ENCODE results near the gene MFSD11. TPM values are rescaled to one million over a fixed set of nuclear protein-coding genes. Genes with fewer than 3 reads are reported as not detected.

Gene MFSD11
- total RNA-seq, 1 experiment from 2014 or later = 24.9 TPM

- intact Hi-C loops (cut with micrococcal nuclease) = no loop called here
- ChIA-PET CTCF (no interaction called here), RAD21 (ENCODE audit: low non-redundant PET in 1 of 2, low total read pairs in 2 of 2, uncharacterized antibody in 2 of 2, unreplicated experiment in 2 of 2) (no interaction called here), POLR2A (interaction anchor here (0.6 to 1.2 kb wide), 2 partner anchors 11 to 172 kb away, joined by 3 to 4 read pairs; no protein-coding TSS in a partner anchor)
- peak overlapping the region; percentile 92; the same call in 1 of the 2 replicates for H3K27ac ChIP-seq (ENCODE audit: low read depth, low read length)
- H3K4me3 ChIP-seq (replicated peaks in 1 of 2; ENCODE audit: low read depth in 1 of 2, low read length in 2 of 2) = peak overlapping the region in 1 of 2 experiments; percentile 71; a peak in 2 of 4 replicates
- H3K27me3 ChIP-seq (ENCODE audit: insufficient read depth, low read length) = no peaks in the 10 kb centered on the region
- TF ChIP-seq POLR2AphosphoS5 (IDR thresholded peaks at IDR 0.05; ENCODE audit: low read depth, low read length) = peak; percentile 40
- TF ChIP-seq SIN3A (IDR thresholded peaks at IDR 0.05; ENCODE audit: low read depth) = peak; percentile 19; the same call in 1 of the 2 replicates
- TF ChIP-seq ZFX (IDR thresholded peaks at IDR 0.05) = no peak
- H3K9me3 ChIP-seq (ENCODE audit: control insufficient read depth in 1 of 2, insufficient read depth in 1 of 2, low read depth in 1 of 2, low read length in 2 of 2) = no peaks in the 10 kb centered on the region
- peaks cover 75% of the 10 kb centered on the region for H3K79me2 ChIP-seq (ENCODE audit: insufficient read depth, low read length)
- H3K4me2 ChIP-seq (ENCODE audit: low read length) = peak overlapping the region; percentile 83
- ATAC-seq (no peak), DNase-seq (ENCODE audit: low read depth, low spot score) (no peak)
- peaks cover 39 to 52% of the 10 kb centered on the region in 2 experiments for H3K36me3 ChIP-seq (ENCODE audit: control insufficient read depth in 1 of 2, insufficient read depth in 2 of 2, low read length in 2 of 2)
- peak overlapping the region; percentile 97 for H3K9ac ChIP-seq (ENCODE audit: low read length)
- H3K9me2 ChIP-seq (ENCODE audit: insufficient read depth) = no peaks in the 10 kb centered on the region
- H3K4me1 ChIP-seq (ENCODE audit: control insufficient read depth in 1 of 2, insufficient read depth in 2 of 2, low read length in 2 of 2) = peaks cover 16 to 34% of the 10 kb centered on the region in 2 experiments
- H4K20me1 ChIP-seq (ENCODE audit: insufficient read depth) = peaks cover 39% of the 10 kb centered on the region
- no peak overlapping the region for H2AFZ ChIP-seq (ENCODE audit: low read depth, low read length, poor library complexity, severe bottlenecking)
- no TSS peak for BruUV-seq (replicated peaks)
Measured at GRCh38 chr17:76734080-76734840, 3.7 kb upstream of the MFSD11 start.

GRCh38 chr17:76735006-76735405 lies 2.9 kb upstream of the MFSD11 start:
- Histone ChIP-seq H3K4me2 (ENCODE audit: low read length) (peak overlapping the region; percentile 83), H3K79me2 (ENCODE audit: insufficient read depth, low read length) (peaks cover 67% of the 10 kb centered on the region), H3K27me3 (ENCODE audit: insufficient read depth, low read length) (no peaks in the 10 kb centered on the region), H3K9me3 (ENCODE audit: control insufficient read depth in 1 of 2, insufficient read depth in 1 of 2, low read depth in 1 of 2, low read length in 2 of 2) (no peaks in the 10 kb centered on the region), H4K20me1 (ENCODE audit: insufficient read depth) (peaks cover 39% of the 10 kb centered on the region), H3K4me1 (ENCODE audit: control insufficient read depth in 1 of 2, insufficient read depth in 2 of 2, low read length in 2 of 2) (peaks cover 16 to 34% of the 10 kb centered on the region in 2 experiments), H3K9me2 (ENCODE audit: insufficient read depth) (no peaks in the 10 kb centered on the region), H2AFZ (ENCODE audit: low read depth, low read length, poor library complexity, severe bottlenecking) (no peak overlapping the region), H3K36me3 (ENCODE audit: control insufficient read depth in 1 of 2, insufficient read depth in 2 of 2, low read length in 2 of 2) (peaks cover 34 to 52% of the 10 kb centered on the region in 2 experiments), H3K4me3 (replicated peaks in 1 of 2; ENCODE audit: low read depth in 1 of 2, low read length in 2 of 2) (peak overlapping the region; percentile 71 to 91), H3K9ac (ENCODE audit: low read length) (peak overlapping the region; percentile 97), H3K27ac (ENCODE audit: low read depth, low read length) (peak overlapping the region; percentile 92; the same call in 1 of the 2 replicates)
- CTCF ChIA-PET = interaction anchor here (1.6 kb wide), 1 partner anchor 7 kb away, joined by 5 read pairs; no protein-coding TSS in a partner anchor
- POLR2A ChIA-PET = interaction anchor here (3.7 kb wide), 1 partner anchor 8 kb away, joined by 27 read pairs; the partner anchor contains the start of genes JMJD6 and METTL23
- DNase-seq (ENCODE audit: low read depth, low spot score) (no peak), ATAC-seq (no peak)
- intact Hi-C loops (cut with micrococcal nuclease) = loop anchor here (1.0 kb wide), 1 partner anchor 8 kb away; no protein-coding TSS in a partner anchor
- no TSS peak for BruUV-seq (replicated peaks)
- RAD21 ChIA-PET (ENCODE audit: low non-redundant PET in 1 of 2, low total read pairs in 2 of 2, uncharacterized antibody in 2 of 2, unreplicated experiment in 2 of 2) = no interaction called here
- TF ChIP-seq JUND (IDR thresholded peaks at IDR 0.05) (no peak; the same call in 1 of the 2 replicates), ZFX (IDR thresholded peaks at IDR 0.05) (no peak), ATF3 (IDR thresholded peaks at IDR 0.05) (no peak), POLR2AphosphoS5 (IDR thresholded peaks at IDR 0.05; ENCODE audit: low read depth, low read length) (0 out of 2 replicates have a peak, but pooled peaks have one; percentile 5)

Data from HCT116 (cell line).